ENCODE measurements around the gene ARHGEF12. TPM values are rescaled to one million over a fixed set of nuclear protein-coding genes. Genes with fewer than 3 reads are reported as not detected.

ARHGEF12 gene
- total RNA-seq, 3 donors from 2014 or later, result 88.2 to 119 (median 114) TPM

DNA sequence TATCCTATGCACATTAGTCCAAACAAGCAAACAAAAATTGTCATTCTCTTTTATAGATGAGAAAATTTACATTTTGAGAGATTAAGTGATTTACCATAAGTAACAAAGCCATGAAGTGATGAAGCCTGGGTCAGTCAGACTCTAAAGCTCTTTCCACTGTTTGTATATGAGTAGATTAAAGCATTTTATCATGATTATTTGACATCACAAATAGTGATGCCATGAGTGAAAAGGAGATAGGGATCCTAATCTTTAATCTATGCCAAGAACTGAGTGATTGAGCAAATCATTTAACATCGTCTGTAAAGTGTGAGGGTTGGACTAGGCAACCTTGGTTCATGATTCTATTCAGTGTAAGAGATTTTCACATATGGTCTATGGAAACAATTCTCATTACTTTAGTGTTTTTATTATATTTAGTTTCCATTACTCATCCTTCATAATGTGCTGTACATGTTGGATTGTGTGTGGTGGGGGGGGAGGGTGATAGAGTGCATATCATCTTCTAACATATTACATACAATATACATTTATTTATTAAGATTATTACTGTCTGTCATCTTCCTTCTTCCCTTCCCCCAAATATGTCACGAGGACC, 50.7 kb downstream of the ARHGEF12 start:
- intact Hi-C loops (cut with DNase I, micrococcal nuclease), result no loop called here
- no peak for DNase-seq
- peaks cover 9% of the 10 kb centered on the region for H3K4me1 ChIP-seq (ENCODE audit: low read depth)
- H3K9me3 ChIP-seq, result no peaks in the 10 kb centered on the region
- peak; percentile 24 for ATAC-seq
- TF ChIP-seq, protein P1, sequence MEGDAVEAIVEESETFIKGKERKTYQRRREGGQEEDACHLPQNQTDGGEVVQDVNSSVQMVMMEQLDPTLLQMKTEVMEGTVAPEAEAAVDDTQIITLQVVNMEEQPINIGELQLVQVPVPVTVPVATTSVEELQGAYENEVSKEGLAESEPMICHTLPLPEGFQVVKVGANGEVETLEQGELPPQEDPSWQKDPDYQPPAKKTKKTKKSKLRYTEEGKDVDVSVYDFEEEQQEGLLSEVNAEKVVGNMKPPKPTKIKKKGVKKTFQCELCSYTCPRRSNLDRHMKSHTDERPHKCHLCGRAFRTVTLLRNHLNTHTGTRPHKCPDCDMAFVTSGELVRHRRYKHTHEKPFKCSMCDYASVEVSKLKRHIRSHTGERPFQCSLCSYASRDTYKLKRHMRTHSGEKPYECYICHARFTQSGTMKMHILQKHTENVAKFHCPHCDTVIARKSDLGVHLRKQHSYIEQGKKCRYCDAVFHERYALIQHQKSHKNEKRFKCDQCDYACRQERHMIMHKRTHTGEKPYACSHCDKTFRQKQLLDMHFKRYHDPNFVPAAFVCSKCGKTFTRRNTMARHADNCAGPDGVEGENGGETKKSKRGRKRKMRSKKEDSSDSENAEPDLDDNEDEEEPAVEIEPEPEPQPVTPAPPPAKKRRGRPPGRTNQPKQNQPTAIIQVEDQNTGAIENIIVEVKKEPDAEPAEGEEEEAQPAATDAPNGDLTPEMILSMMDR (IDR thresholded peaks at IDR 0.05), result no peak
- H3K36me3 ChIP-seq (ENCODE audit: low read depth), result no peaks in the 10 kb centered on the region
- no peak overlapping the region for H3K4me3 ChIP-seq

DNA sequence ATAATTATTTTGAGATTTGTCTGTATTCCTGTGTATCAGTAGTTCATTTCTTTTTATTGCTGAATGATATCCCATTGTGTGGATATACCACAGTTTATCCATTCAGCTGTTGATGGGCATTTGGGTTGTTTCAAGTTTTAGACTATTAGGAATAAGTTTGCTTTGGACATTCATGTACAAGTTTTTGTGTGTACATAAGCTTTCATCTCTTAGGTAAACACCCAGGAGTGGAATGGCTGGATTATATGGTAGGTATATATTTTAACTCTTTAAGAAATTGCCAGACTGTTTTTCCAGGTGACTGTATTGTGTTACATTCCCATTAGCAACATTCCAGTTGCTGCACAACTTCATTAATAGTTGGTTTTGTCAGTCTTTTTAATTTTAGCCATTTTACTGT, 52.0 kb downstream of the ARHGEF12 start:
- Histone ChIP-seq H3K4me1 (ENCODE audit: low read depth) (peaks cover 9% of the 10 kb centered on the region), H3K4me3 (no peak overlapping the region), H3K9me3 (no peaks in the 10 kb centered on the region), H3K36me3 (ENCODE audit: low read depth) (no peaks in the 10 kb centered on the region)
- ATAC-seq (no peak), DNase-seq (no peak)
- TF ChIP-seq, protein P1 (IDR thresholded peaks at IDR 0.05), result no peak
- intact Hi-C loops (cut with DNase I, micrococcal nuclease), result no loop called here

DNA sequence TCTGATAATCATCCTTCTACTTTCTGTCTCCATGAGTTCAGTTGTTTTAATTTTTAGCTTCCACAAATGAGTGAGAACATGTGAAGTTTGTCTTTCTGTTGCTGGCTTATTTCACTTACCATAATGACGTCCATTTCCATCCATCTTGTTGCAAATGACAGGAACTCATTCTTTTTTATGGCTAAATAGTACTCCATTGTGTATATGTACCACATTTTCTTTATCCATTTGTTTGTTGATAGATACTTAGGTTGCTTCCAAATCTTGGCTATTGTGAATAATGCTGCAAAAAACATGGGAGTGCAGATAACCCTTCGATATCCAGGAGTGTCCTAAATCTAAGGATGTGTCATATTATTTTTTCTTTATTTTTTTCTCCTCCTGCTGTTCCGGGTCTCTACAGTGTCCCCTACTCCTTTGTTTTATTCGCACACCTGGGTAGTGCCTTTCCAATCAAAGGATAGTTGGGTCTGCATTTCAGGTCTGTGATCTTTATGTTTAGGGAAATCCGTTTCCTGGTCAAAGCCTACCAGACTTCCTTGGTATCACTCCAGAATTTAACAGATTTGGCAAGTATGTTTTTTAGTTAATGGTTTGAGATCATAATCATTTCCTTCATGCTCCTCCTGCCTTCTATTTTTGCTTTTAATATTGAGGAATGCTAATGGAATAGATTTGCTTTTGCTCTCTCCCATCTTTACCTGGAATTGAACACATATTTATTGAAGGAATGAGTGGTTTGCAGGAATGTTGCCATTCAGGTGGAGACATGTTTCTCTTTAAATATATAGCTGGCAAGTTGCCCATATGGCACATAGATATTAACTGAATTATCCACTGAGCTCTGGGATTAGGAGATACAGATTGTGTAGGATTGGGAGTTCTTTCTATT, 53.7 kb downstream of the ARHGEF12 start:
- H3K9me3 ChIP-seq, result no peaks in the 10 kb centered on the region
- intact Hi-C loops (cut with DNase I, micrococcal nuclease), result loop anchor here in 1 of 2 donors (10.0 kb wide), 1 partner anchor 45 kb away; no protein-coding TSS in a partner anchor
- TF ChIP-seq, protein P1 (IDR thresholded peaks at IDR 0.05), result no peak
- H3K4me1 ChIP-seq (ENCODE audit: low read depth), result peaks cover 9% of the 10 kb centered on the region
- ATAC-seq (no peak), DNase-seq (no peak)
- no peaks in the 10 kb centered on the region for H3K36me3 ChIP-seq (ENCODE audit: low read depth)
- H3K4me3 ChIP-seq, result no peak overlapping the region

DNA sequence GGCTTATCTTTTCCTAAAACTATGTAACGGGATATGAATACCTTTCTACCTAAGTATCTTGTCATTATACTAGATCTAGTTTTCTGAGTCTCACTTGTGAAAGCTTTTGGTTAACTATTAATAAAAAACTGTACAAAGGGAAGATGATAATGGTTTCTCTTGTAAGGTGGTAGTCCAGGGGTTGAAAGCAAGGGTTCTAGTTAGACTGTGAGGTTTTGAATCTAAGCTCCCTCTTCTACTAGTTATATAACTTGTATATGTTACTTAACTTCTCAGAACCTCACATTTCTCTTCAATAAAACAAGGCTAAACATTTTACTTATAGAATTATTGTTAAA, 54.3 kb downstream of the ARHGEF12 start:
- TF ChIP-seq, protein P1 (IDR thresholded peaks at IDR 0.05), result no peak
- Histone ChIP-seq H3K9me3 (no peaks in the 10 kb centered on the region), H3K4me1 (ENCODE audit: low read depth) (peaks cover 9% of the 10 kb centered on the region), H3K36me3 (ENCODE audit: low read depth) (no peaks in the 10 kb centered on the region), H3K4me3 (no peak overlapping the region)
- ATAC-seq (no peak), DNase-seq (no peak)
- intact Hi-C loops (cut with DNase I, micrococcal nuclease), result loop anchor here in 1 of 2 donors (10.0 kb wide), 1 partner anchor 46 kb away; no protein-coding TSS in a partner anchor

DNA sequence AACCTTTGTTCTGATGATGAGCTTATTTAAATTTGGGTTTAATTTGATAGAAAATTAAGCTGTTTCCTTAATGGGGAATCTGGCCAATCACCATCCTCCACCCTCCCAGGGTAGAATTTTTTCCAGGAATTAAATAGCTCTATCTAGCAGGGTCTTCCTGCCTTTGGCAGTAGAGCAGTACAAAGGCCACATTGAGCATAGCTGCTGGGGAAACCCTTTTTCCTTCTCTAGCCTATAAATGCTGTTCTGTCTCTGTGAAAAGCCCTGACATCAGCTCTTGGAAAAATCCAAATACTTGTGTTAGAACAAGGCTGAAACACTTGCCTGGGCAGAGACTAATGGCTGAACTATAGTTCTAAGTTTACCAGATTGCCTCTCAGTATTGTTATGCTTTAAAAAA, 55.1 kb downstream of the ARHGEF12 start:
- intact Hi-C loops (cut with DNase I, micrococcal nuclease), result loop anchor here in 1 of 2 donors (10.0 kb wide), 1 partner anchor 46 kb away; no protein-coding TSS in a partner anchor
- Histone ChIP-seq H3K4me3 (no peak overlapping the region), H3K9me3 (no peaks in the 10 kb centered on the region), H3K4me1 (ENCODE audit: low read depth) (peaks cover 9% of the 10 kb centered on the region), H3K36me3 (ENCODE audit: low read depth) (no peaks in the 10 kb centered on the region)
- ATAC-seq, result peak; percentile 42
- no peak for DNase-seq
- TF ChIP-seq, protein P1 (IDR thresholded peaks at IDR 0.05), result no peak

Data from mucosa of descending colon (tissue), 3 donors.